ENCODE measurements around the gene BANF2. TPM values are rescaled to one million over a fixed set of nuclear protein-coding genes. Genes with fewer than 3 reads are reported as not detected.

BANF2 gene
- total and polyA plus RNA-seq, 10 of the 15 experiments (the other 5 are each of a cell fraction or from before 2014, with no cell fraction given) = not detected

GRCh38 chr20:17690144-17690543 is 9.6 kb upstream of the BANF2 start (continued):
- TF ChIP-seq ATF7 (IDR thresholded peaks at IDR 0.05; ENCODE audit: low read depth) (no peak), REST (IDR thresholded peaks at IDR 0.05; ENCODE audit: low read depth, low read length) (no peak), MTA2 (IDR thresholded peaks at IDR 0.05; ENCODE audit: low read depth) (no peak), ZNF687 (IDR thresholded peaks at IDR 0.05) (no peak), POLR2A (IDR thresholded peaks at IDR 0.05; ENCODE audit: low read depth, low read length) (no peak)

- Histone ChIP-seq H3K9me3 (replicated peaks; ENCODE audit: control insufficient read depth, insufficient read depth, low read length) (no peaks in the 10 kb centered on the region; the same call in 1 of the 3 replicates), H3K27ac (ENCODE audit: control insufficient read depth, insufficient read depth) (no peak overlapping the region), H3K27me3 (replicated peaks in 1 of 2; ENCODE audit: control insufficient read depth in 2 of 2, insufficient read depth in 2 of 2, low read length in 1 of 2) (peaks cover 0 to 7% of the 10 kb centered on the region in 2 experiments; a peak in 2 of 4 replicates), H3K9ac (ENCODE audit: control insufficient read depth, insufficient read depth, low read length) (no peak overlapping the region), H3K4me1 (ENCODE audit: control insufficient read depth, insufficient read depth, low read length) (no peaks in the 10 kb centered on the region), H3K36me3 (ENCODE audit: control insufficient read depth in 2 of 2, insufficient read depth in 2 of 2, low read length in 1 of 2) (no peaks in the 10 kb centered on the region), H4K20me1 (ENCODE audit: control insufficient read depth, insufficient read depth) (no peaks in the 10 kb centered on the region), H2AFZ (ENCODE audit: control insufficient read depth, low read depth, low read length) (no peak overlapping the region), H3K4me2 (ENCODE audit: control insufficient read depth, insufficient read depth) (no peak overlapping the region), H3K79me2 (ENCODE audit: control insufficient read depth, insufficient read depth, low read length) (no peaks in the 10 kb centered on the region), H3K4me3 (no peak overlapping the region)
- RAD21 ChIA-PET (ENCODE audit: unreplicated experiment) = no interaction called here
- SMC1A ChIA-PET (ENCODE audit: uncharacterized antibody, unreplicated experiment) = interaction anchor here (0.7 to 1.6 kb wide), 2 partner anchors 10 to 11 kb away, joined by 3 to 5 read pairs; partner anchors contain the start of gene RRBP1
- CTCF ChIA-PET = interaction anchor here (3.9 kb wide), 1 partner anchor 9 kb away, joined by 22 read pairs; the partner anchor contains the start of gene RRBP1
- in situ Hi-C loops (cut with MboI) (no loop called here), intact Hi-C loops (cut with micrococcal nuclease; ENCODE audit: unreplicated experiment) (no loop called here)
- BruUV-seq (replicated peaks) = no TSS peak
- POLR2A ChIA-PET = no interaction called here
- 8% methylated on average over 2 of the region's 2 CpGs for WGBS (ENCODE audit: insufficient coverage, insufficient replicate concordance, low lambda C conversion rate, missing lambda C conversion rate)
- DNase-seq (ENCODE audit: low read depth, low spot score) = no peak
- ATAC-seq = no peak
- FAIRE-seq = no peak
- TF ChIP-seq LARP7 (IDR thresholded peaks at IDR 0.05) = no peak
- TF ChIP-seq ZBTB11 (CRISPR knock-in tag; IDR thresholded peaks at IDR 0.05) = no peak
- no peak for TF ChIP-seq TCF7 (IDR thresholded peaks at IDR 0.05; ENCODE audit: borderline replicate concordance)
- TF ChIP-seq SMAD5 (IDR thresholded peaks at IDR 0.05; ENCODE audit: low read depth) = no peak
- no peak for TF ChIP-seq HCFC1 (IDR thresholded peaks at IDR 0.05; ENCODE audit: low read length)
- TF ChIP-seq KLF5 (IDR thresholded peaks at IDR 0.05; ENCODE audit: partially characterized antibody) = no peak
- no peak for TF ChIP-seq FOXM1 (IDR thresholded peaks at IDR 0.05; ENCODE audit: low read depth, low read length)
Observed at GRCh38 chr20:17691758-17692157, 8.0 kb upstream of the BANF2 start.
